Left lung (tissue), 10 donors: ENCODE results near the gene SOAT1. TPM values are rescaled to one million over a fixed set of nuclear protein-coding genes. Genes with fewer than 3 reads are reported as not detected.

ENCODE experiments used
- ATAC-seq: fragments of 200-7000 bp; cut with Tn5 transposase; one replicate; pipeline ENCODE4 v1.9.1; 2020; ENCODE audit warnings: moderate library complexity
- DNase-seq, 4 donors: peaks; one replicate each; pipeline ENCODE4 v3.0.0-alpha.2; 2013 to 2020
- H3K27ac ChIP-seq, 2 donors: fragments of 200-600 bp; sonication (generic) in 1 of 2; one replicate each; pipeline versions ENCODE4 v1.5.0 to v1.8.0; 2020 to 2021
- H3K27me3 ChIP-seq, 2 donors: fragments of 200-600 bp; sonication (generic) in 1 of 2; one replicate each; pipeline versions ENCODE4 v1.5.0 to v1.8.0; 2020 to 2021
- H3K36me3 ChIP-seq, 2 donors: fragments of 200-600 bp; sonication (generic) in 1 of 2; one replicate each; pipeline versions ENCODE4 v1.5.0 to v1.8.0; 2020 to 2021
- H3K4me1 ChIP-seq, 2 donors: fragments of 200-600 bp; one replicate each; pipeline ENCODE4 v1.8.0; 2021
- H3K4me3 ChIP-seq, 2 donors: fragments of 200-600 bp; sonication (generic) in 1 of 2; one replicate each; pipeline versions ENCODE4 v1.5.0 to v1.8.0; 2020 to 2021; ENCODE audit warnings: mild to moderate bottlenecking in 1 of 2
- H3K9me3 ChIP-seq, 2 donors: fragments of 200-600 bp; sonication (generic) in 1 of 2; one replicate each; pipeline versions ENCODE4 v1.5.0 to v1.8.0; 2020 to 2021
- intact Hi-C, 2 donors: fragments of 100-400 bp; cut with DNase I; formaldehyde crosslinking; loops; one replicate each; pipeline versions ENCODE4 v1.11.2 to v1.14.2; 2022
- polyA plus RNA-seq, 6 donors: library from polyadenylated mRNA; unstranded; fragments of 120-200 nt; gene quantifications; one replicate each; pipeline ENCODE4 v1.2.1, GENCODE V29; 2013; ENCODE audit not compliant: insufficient read length in 6 of 6
- total RNA-seq, 2 donors: library from RNA; stranded (reverse); fragmentation: NEBNext Ultra II Directional; extraction: Animal tissue kit (Norgen Biotek cat#: 25700); gene quantifications; one replicate each; pipeline ENCODE4 v1.2.1, GENCODE V29; 2021
- TF ChIP-seq, protein P1 (sequence below), 2 donors: fragments of 200-600 bp; sonication (generic) in 1 of 2; IDR thresholded peaks; one replicate each; pipeline versions ENCODE4 v1.5.0 to v1.8.0; 2021; ENCODE audit warnings: antibody characterized with exemption in 2 of 2
- donor health status: DM: no; HTN: yes; CAD: no.
- donor health status: DM: no; HTN: no; CAD: no.

The SOAT1 gene
- total and polyA plus RNA-seq, 8 donors, result 28.9 to 102 (median 30.2) TPM

DNA sequence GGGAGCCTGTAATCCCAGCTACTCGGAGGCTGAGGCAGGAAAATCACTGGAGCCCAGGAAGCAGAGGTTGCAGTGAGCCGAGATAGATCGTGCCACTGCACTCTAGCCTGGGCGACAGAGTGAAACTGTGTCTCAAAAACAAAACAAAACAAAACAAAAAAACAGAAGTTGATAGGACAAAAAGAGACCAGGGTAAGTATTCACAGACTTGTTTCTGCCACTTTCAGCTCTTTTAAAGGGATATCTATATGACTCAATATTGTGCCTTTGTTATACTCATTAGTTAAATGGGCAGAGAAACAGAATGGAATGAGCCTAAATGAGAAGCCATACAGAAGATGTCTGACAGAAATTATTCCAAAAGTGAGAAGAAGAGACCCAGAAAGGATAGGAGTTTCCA, 41.0 kb upstream of the SOAT1 start:
- Histone ChIP-seq H3K36me3 (no peaks in the 10 kb centered on the region), H3K9me3 (no peaks in the 10 kb centered on the region), H3K4me3 (no peak overlapping the region), H3K27me3 (no peaks in the 10 kb centered on the region), H3K27ac (no peak overlapping the region), H3K4me1 (no peaks in the 10 kb centered on the region)
- no peak for DNase-seq
- intact Hi-C loops, result no loop called here
- no peak for ATAC-seq
- TF ChIP-seq, protein P1, sequence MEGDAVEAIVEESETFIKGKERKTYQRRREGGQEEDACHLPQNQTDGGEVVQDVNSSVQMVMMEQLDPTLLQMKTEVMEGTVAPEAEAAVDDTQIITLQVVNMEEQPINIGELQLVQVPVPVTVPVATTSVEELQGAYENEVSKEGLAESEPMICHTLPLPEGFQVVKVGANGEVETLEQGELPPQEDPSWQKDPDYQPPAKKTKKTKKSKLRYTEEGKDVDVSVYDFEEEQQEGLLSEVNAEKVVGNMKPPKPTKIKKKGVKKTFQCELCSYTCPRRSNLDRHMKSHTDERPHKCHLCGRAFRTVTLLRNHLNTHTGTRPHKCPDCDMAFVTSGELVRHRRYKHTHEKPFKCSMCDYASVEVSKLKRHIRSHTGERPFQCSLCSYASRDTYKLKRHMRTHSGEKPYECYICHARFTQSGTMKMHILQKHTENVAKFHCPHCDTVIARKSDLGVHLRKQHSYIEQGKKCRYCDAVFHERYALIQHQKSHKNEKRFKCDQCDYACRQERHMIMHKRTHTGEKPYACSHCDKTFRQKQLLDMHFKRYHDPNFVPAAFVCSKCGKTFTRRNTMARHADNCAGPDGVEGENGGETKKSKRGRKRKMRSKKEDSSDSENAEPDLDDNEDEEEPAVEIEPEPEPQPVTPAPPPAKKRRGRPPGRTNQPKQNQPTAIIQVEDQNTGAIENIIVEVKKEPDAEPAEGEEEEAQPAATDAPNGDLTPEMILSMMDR (IDR thresholded peaks at IDR 0.05), result no peak

DNA sequence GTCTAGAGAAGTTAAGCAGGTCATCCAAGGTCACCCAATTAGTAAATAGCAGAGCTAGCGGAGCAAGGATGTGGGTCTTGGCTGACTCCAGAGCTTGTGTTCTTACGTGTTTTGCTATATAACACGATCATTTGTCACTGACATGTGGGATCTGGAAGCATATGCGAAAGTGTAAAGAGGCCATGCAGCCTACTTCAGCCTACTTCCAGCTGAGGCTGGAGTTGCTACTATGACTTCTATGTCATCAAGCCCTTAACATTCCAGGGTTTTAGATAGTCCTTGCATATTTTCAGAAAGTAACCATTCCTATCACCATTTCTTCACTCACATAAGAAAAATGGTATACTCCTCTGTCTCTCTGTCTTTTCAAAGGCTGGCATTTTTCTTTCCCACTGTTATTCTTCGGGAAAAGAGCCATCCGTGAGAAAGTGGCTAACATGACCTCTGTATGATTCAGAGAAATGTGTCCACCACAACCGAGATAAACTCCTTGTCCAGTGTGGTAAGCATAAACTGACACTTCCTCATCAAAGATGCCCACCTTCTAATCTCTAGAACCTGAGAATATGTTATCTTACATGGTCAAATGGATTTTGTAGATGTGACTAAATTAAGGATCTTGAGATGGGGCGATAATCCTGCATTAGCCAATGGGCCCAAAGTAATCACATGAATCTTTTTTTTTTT, 40.2 kb upstream of the SOAT1 start:
- TF ChIP-seq, protein P1 (IDR thresholded peaks at IDR 0.05), result no peak
- H3K27ac ChIP-seq, result no peak overlapping the region
- intact Hi-C loops, result no loop called here
- DNase-seq, result no peak
- H3K36me3 ChIP-seq, result no peaks in the 10 kb centered on the region
- ATAC-seq, result no peak
- no peaks in the 10 kb centered on the region for H3K4me1 ChIP-seq
- H3K27me3 ChIP-seq, result no peaks in the 10 kb centered on the region
- H3K4me3 ChIP-seq, result no peak overlapping the region
- no peaks in the 10 kb centered on the region for H3K9me3 ChIP-seq

GRCh38 chr1:179262183-179262582, 31.4 kb upstream of the SOAT1 start:
- no peaks in the 10 kb centered on the region for H3K4me1 ChIP-seq
- no peak overlapping the region for H3K27ac ChIP-seq
- intact Hi-C loops, result no loop called here
- ATAC-seq, result no peak
- no peaks in the 10 kb centered on the region for H3K36me3 ChIP-seq
- no peak overlapping the region for H3K4me3 ChIP-seq
- TF ChIP-seq, protein P1 (IDR thresholded peaks at IDR 0.05), result no peak
- H3K9me3 ChIP-seq, result no peaks in the 10 kb centered on the region
- H3K27me3 ChIP-seq, result no peaks in the 10 kb centered on the region
- no peak for DNase-seq

GRCh38 chr1:179263121-179263520, 30.5 kb upstream of the SOAT1 start:
- no peaks in the 10 kb centered on the region for H3K9me3 ChIP-seq
- ATAC-seq (no peak), DNase-seq (no peak)
- no peaks in the 10 kb centered on the region for H3K4me1 ChIP-seq
- TF ChIP-seq, protein P1 (IDR thresholded peaks at IDR 0.05), result no peak
- H3K27me3 ChIP-seq, result no peaks in the 10 kb centered on the region
- no peak overlapping the region for H3K27ac ChIP-seq
- H3K36me3 ChIP-seq, result no peaks in the 10 kb centered on the region
- intact Hi-C loops, result no loop called here
- H3K4me3 ChIP-seq, result no peak overlapping the region

DNA sequence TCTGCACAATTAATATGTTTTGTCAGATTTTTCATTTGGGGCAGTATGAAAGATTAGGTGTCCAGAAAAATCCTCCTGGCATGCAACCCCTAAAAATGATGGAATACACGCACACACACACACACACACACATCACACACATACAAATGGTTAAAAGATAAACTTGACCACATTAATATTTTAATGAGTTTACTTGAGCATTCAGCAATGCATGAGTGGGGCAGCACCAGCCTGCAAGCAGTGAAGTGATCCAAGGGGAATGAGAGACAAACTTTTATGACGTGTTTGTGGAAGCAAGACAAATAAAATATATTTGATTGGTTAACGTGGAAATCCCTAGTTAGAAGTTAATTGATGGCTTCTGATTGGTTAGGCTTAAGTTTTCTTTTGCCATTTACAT, 29.1 kb upstream of the SOAT1 start:
- TF ChIP-seq, protein P1 (IDR thresholded peaks at IDR 0.05), result no peak
- DNase-seq (no peak), ATAC-seq (no peak)
- Histone ChIP-seq H3K27ac (no peak overlapping the region), H3K4me3 (no peak overlapping the region), H3K27me3 (no peaks in the 10 kb centered on the region), H3K4me1 (no peaks in the 10 kb centered on the region), H3K36me3 (no peaks in the 10 kb centered on the region), H3K9me3 (no peaks in the 10 kb centered on the region)
- intact Hi-C loops, result no loop called here
